GM19395 (cell line): ENCODE measurements around the gene TMEM201.

Experiments
- ATAC-seq: cut with Tn5 transposase; IDR thresholded peaks from one replicate; pipeline ENCODE4 v1.9.1; 2021; ENCODE audit warnings: mild to moderate bottlenecking, moderate library complexity; ENCODE audit not compliant: unreplicated experiment

TMEM201 gene

GRCh38 chr1:9598316-9598700 lies 9.6 kb downstream of the TMEM201 start:
- ATAC-seq = no peak

DNA sequence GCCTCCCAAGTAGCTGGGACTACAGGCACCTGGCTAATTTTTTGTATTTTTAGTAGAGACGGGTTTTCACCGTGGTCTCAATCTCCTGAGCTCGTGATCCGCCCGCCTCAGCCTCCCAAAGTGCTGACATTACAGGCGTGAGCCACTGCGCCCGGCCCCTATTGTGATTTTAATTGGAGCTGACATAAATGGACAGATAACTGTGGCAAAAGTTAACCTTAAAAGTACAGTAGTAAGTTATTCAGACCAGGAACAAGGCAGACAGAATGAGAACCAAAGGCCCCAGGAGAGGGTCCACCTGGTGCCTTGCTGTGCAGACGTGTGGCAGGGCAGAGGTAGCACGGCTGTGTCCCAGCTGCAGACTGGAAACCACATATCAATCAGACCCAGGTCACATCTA lies 11.0 kb downstream of the TMEM201 start:
- ATAC-seq = no peak

DNA sequence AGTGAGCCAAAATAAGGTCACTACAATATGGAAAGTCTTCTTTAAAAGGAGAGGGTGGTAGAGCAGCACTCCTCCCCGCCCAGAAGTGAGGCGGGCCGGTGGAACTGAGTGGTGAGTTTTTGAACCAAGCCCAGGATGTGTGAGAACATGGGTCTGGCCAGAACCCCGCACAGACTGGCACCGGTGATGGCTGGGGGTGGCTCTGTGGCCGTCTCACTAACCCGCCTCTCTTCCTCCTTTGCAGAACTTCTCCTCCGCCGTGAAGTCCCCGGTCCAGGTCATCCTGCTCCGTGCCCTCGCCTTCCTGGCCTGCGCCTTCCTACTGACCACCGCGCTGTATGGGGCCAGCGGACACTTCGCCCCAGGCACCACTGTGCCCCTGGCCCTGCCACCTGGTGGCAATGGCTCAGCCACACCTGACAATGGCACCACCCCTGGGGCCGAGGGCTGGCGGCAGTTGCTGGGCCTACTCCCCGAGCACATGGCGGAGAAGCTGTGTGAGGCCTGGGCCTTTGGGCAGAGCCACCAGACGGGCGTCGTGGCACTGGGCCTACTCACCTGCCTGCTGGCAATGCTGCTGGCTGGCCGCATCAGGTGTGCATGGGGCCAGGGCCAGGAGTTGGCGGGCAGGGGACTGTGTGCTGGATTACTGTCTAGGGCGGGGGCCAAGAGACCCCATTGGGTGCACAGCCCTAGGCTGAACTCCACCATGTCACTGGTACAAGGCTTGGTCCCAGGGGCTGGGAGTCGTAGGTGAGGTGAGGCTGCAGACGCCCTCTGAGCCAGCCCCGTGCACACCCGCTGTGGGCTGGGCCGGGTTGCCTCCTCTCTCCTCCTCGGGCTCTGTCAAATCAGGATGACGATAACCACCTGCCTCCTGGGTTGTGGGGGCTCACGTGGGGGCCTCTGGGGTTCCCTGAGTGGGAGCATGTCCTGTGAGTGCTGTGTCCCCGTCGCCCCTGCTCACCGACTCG lies 12.4 kb downstream of the TMEM201 start:
- no peak for ATAC-seq

DNA sequence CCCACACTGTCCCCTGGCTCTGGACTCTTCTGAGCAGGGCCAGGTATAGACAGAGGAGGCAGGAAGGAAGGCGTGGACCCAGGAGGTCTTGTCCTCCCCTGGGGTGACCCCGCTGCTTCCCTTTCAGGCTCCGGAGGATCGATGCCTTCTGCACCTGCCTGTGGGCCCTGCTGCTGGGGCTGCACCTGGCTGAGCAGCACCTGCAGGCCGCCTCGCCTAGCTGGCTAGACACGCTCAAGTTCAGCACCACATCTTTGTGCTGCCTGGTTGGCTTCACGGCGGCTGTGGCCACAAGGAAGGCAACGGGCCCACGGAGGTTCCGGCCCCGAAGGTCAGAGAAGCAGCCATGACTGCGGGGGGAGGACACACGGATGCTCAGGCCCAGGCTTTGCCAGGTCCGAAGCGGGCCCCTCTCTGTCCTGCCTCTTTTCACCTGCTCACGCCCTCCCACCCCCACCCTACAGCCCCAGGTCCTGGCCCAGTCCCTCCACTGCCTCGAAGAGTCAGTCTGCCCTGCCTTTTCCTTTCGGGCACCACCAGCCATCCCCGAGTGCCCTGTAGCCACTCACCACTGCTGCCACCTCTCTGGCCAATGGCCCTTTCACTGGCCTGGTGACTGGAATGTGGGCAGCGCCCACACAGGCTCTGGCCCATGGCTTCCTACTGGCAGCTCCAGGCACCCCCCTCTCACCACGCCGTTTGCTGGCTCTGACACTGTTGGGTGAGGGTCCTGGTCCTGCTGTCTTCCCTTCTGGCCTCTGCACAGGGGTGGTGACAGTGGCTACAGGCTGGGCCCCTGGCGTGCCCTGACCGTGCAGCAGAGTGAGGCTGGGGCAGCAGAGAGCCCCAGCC lies 13.5 kb downstream of the TMEM201 start:
- ATAC-seq = no peak

DNA sequence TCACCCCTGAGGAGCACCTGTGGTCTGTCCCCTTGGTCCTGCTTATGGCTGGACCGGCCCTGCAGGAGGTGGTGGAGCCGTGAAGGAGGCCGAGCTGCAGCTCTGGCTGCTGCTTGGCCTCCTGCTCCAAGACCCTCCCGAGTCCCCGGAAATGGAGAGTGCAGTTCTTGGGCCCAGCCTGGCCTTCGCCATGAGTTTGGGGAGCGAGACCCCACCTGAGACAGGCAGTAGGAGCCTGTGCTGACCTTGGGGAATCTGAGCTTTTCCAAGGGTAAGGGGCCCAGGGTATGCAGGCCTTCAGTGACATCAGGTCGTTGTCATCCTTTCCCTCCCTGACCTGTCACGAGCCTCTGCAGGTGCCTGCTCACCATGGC lies 14.1 kb downstream of the TMEM201 start:
- no peak for ATAC-seq

GRCh38 chr1:9603307-9603706 lies 14.6 kb downstream of the TMEM201 start:
- ATAC-seq = no peak

DNA sequence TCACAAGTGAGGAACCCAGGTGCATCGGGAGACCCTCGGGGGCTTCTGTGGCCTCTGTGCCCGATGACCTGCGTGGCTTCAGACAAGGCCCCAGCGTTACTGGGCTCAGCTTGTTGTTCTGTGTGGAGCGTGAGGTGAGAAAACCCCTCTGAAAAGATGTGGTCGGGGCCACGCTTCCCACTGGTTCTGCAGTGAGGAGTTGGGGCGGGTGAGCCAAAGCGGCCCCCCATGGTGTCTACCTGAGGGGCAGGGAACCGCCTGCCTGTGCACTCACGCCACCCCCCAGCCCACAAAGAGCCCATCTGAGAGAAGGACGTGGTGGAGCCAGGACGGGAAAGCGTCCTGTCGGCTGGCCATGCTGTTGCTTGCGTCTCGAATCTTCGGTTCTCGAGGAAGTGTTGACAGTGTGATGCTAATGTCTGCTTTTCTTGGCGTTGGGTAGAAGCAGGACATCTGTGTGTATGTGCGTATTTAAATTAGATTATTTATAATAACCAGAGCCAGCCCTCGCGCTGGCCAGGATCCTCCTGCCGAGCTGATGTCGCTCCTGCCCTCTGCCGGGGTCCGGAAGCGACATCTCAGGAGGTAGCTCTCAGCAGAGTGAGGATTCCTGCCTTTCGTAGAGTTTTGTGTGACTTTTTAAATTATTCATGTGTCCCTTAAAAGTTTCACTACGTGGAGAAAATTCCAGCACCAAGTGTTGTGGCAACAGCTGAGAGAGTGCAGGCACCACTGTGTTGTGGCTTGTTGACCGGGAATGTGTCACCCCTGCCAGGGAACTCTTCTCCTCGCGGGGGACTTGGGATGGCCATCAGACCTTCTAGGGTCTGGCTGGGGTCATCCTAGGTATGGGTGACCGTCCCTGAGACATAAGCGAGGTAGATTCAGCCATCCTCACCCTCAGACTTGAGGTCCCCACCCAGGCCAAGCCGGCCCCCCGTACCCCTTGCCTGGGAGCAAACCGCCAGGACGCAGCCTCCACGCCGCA lies 15.3 kb downstream of the TMEM201 start:
- ATAC-seq = no peak

GRCh38 chr1:9604836-9605235 lies 16.1 kb downstream of the TMEM201 start:
- no peak for ATAC-seq

DNA sequence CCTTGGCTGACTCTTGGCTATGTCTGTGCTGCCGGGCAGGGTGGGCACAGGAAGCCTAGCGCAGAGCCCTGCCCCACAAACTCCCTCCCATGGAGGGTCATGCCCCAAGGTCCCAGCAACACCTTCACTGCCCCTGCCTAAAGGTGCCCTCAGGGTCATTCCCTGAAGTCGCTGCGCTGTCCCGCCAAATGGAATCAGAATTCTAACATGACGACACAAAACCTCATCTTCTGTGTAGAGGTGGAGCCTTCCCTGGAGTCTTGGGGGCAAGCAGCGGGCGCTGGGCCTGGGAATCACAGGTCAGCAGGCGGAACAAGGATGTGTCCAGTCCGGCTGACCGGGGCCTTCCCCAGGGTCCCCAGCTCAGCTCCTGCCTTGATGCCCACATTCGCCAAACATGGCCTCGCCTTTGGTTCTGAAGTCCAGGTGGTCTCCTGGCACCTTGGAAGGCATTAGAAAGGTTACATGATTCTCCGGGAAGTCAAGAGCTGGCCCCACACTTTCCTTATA lies 17.3 kb downstream of the TMEM201 start:
- no peak for ATAC-seq

- ATAC-seq = no peak
These were observed 17.7 kb downstream of the TMEM201 start for GRCh38 chr1:9606458-9606857.

DNA sequence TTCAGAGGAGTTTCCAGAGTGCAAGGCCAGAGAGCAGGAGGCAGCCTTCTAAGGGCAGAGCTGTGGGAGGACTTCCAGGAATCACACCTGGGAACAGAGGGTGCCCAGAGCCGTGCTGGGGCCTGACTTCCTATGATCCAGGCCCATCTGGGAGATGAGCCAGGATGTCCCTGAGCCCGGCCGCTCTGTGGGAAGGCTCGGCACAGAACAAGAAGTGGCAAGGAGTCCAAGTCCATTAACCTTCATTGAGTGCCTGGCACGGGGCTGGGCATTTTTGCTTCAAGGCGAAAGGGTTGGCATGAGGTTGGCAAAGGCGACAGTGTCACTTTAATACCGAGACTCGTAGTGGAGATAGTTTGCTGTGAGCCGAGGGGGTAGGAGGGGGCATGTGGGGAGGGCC lies 18.2 kb downstream of the TMEM201 start:
- no peak for ATAC-seq

GRCh38 chr1:9607352-9607751 lies 18.6 kb downstream of the TMEM201 start:
- ATAC-seq = no peak

DNA sequence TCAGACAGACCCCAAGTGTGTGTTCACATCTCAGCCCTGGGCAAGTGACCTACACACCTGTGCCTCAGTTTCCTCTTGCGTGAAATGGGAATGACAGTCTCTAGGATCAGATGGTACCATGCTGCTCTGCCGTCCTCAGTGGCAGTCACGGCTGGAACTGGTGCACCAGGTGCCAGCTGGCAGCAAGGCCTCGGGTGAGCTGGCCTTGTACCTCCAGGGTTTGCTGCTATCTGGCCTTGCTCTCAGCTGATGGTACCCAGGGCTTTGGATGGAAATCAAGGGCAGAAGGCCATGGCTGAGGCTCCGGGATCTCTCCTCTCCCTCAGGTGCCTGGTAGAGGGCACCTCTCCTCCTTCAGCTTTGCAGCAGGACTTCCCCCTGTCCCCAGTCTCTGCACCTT lies 21.3 kb downstream of the TMEM201 start:
- ATAC-seq = no peak

GRCh38 chr1:9610548-9610947 lies 21.8 kb downstream of the TMEM201 start:
- no peak for ATAC-seq

GRCh38 chr1:9611716-9612115 lies 23.0 kb downstream of the TMEM201 start:
- ATAC-seq = no peak

DNA sequence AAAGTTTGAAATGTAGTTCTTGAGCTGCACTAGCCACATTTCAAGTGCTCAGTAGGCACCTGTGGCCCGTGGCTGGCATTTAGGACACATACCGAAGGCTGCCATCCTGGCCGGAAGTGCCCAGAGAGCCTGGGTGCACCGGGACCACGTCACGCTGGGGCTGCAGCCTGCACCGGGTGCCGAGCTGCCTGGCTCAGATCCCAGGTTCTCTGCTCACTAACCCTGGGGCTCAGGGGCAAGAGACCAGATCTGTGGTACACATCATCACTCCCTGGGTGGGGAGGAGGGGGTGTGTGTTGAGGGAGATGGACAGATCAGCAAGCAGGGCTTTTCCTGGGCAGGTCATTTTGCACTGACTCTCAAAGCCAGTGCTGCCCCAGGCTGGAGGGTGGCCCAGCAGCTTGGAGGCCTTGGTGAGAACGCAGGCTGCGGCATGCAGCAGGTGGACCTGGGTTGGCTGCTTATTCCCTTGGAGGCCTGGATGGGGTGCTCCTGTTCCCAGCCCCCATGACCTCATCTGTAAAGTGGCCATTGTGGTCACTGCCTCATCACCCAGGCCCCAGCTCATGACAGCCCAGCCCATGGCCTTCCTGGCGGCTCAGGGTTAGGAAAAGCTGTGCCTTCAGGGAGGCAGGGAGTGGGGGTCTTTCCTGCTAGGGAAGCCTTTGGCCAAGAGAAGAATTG lies 23.6 kb downstream of the TMEM201 start:
- ATAC-seq = no peak

DNA sequence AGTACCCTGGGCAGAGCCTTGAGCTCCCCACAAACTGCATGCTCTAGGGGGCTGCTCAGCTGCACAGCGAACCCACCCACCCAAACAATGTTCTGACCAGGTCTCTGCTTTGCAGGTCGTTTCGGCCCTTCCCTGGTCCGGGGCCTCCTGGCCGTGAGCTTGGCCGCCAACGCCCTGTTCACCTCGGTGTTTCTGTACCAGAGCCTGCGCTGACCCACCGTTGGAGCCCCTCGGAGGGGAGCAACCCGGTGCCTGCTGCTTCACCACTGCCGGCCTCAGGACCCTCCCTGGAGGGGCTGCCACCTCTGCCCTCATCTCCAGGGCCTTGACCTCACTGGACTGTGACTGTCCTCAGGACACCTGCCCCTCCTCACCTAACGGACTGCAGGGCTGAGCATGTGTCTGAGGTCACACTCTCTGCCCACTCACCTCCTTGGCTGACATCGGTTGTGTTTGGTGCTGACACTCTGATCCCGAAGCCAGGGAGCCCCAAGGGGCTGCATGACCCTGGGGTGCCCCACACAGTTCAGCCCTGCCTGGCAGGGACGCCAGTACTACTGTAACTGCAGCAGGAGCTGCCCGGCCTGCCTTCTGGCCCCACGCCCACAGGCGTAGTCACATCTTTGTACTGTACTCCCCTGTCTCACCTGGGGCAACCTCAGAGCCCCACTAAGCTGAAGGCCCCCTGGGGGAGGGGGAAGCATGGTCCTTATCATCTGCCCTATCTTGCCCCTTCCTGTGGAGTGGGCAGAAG lies 24.3 kb downstream of the TMEM201 start:
- ATAC-seq = no peak

GRCh38 chr1:9613625-9614299 lies 25.1 kb downstream of the TMEM201 start:
- ATAC-seq = no peak
